Neural progenitor cell (in vitro differentiated cells): Measurements from ENCODE around the gene LIPM. TPM values are rescaled to one million over a fixed set of nuclear protein-coding genes. Genes with fewer than 3 reads are reported as not detected.

Experiments
- DNase-seq: peaks from one replicate; pipeline ENCODE4 v3.0.0-alpha.2; 2016; ENCODE audit warnings: low spot score
- H2AFZ ChIP-seq: fragments of 200-600 bp; sonication (generic); replicated peaks from 2 replicates; pipeline ENCODE4 v1.6.1; 2016; ENCODE audit warnings: antibody characterized with exemption
- H3F3A ChIP-seq: fragments of 200-600 bp; sonication (generic); 2 replicates; pipeline ENCODE4 v1.6.1; 2016; ENCODE audit warnings: antibody characterized with exemption, low read depth
- H3K27ac ChIP-seq: fragments of 200-600 bp; sonication (generic); 2 replicates; pipeline ENCODE4 v1.5.1; 2016; ENCODE audit warnings: mild to moderate bottlenecking
- H3K27me3 ChIP-seq: fragments of 200-600 bp; sonication (generic); 2 replicates; pipeline ENCODE4 v1.6.1; 2016; ENCODE audit warnings: mild to moderate bottlenecking, moderate library complexity
- H3K36me3 ChIP-seq: fragments of 200-600 bp; sonication (generic); 2 replicates; pipeline ENCODE4 v1.5.1; 2016
- H3K4me1 ChIP-seq: fragments of 200-600 bp; sonication (generic); 2 replicates; pipeline ENCODE4 v1.6.1; 2016; ENCODE audit warnings: mixed run types
- H3K4me2 ChIP-seq: fragments of 200-600 bp; sonication (generic); 2 replicates; pipeline ENCODE4 v1.6.1; 2016
- H3K4me3 ChIP-seq: fragments of 200-600 bp; sonication (generic); 2 replicates; pipeline ENCODE4 v1.5.1; 2016
- H3K79me2 ChIP-seq: fragments of 200-600 bp; sonication (generic); 2 replicates; pipeline ENCODE4 v1.6.1; 2016; ENCODE audit warnings: low read depth
- H3K9ac ChIP-seq: fragments of 200-600 bp; sonication (generic); 2 replicates; pipeline ENCODE4 v1.6.1; 2016
- H3K9me3 ChIP-seq: fragments of 200-600 bp; sonication (generic); 2 replicates; pipeline ENCODE4 v1.5.1; 2016; ENCODE audit warnings: low read depth
- H4K20me1 ChIP-seq: fragments of 200-600 bp; sonication (generic); 2 replicates; pipeline ENCODE4 v1.6.1; 2016; ENCODE audit warnings: low read depth
- H3K27ac Mint-ChIP-seq: 3 replicates; pipeline ENCODE4 v1.8.0; 2021; ENCODE audit warnings: mixed read lengths
- H3K27me3 Mint-ChIP-seq: 2 replicates; pipeline ENCODE4 v1.8.0; 2022; ENCODE audit warnings: low read depth, mild to moderate bottlenecking, inconsistent platforms, moderate library complexity, mixed read lengths; ENCODE audit not compliant: insufficient read depth
- H3K36me3 Mint-ChIP-seq: 3 replicates; pipeline ENCODE4 v1.8.0; 2021; ENCODE audit warnings: mixed read lengths
- H3K4me1 Mint-ChIP-seq: 3 replicates; pipeline ENCODE4 v1.8.0; 2021; ENCODE audit warnings: mixed read lengths
- H3K4me3 Mint-ChIP-seq: 3 replicates; pipeline ENCODE4 v1.8.0; 2021; ENCODE audit warnings: mild to moderate bottlenecking, moderate library complexity, mixed read lengths
- H3K9me3 Mint-ChIP-seq: 3 replicates; pipeline ENCODE4 v1.8.0; 2020; ENCODE audit warnings: mixed read lengths
- CTCF ChIP-seq: fragments of 200-600 bp; sonication (generic); IDR thresholded peaks from 2 replicates; pipeline ENCODE4 v1.5.1; 2017; ENCODE audit warnings: antibody characterized with exemption, mild to moderate bottlenecking
- EZH2 ChIP-seq: fragments of 200-600 bp; sonication (generic); IDR thresholded peaks from 2 replicates; pipeline ENCODE4 v1.6.1; 2017; ENCODE audit warnings: antibody characterized with exemption, mild to moderate bottlenecking, moderate library complexity
- EZH2phosphoT487 ChIP-seq: fragments of 200-600 bp; sonication (generic); IDR thresholded peaks from 2 replicates; pipeline ENCODE4 v1.6.1; 2017; ENCODE audit warnings: antibody characterized with exemption
- total RNA-seq: library from RNA; depleted of rRNA; stranded (reverse); fragments of >200 nt; gene quantifications from 2 replicates; pipeline ENCODE4 v1.2.3, GENCODE V29; 2015; ENCODE audit warnings: low replicate concordance

The LIPM gene
- not detected in 2 replicates for total RNA-seq

GRCh38 chr10:88802523-88803285 lies at the start of gene LIPM:
Gene LIPM, plus strand, starts transcription at chr10:88802730. Its CDS starts 167 bp downstream, at chr10:88802897.
- Histone ChIP-seq H2AFZ (no peak within 1 kb of the TSS), H3K4me3 (no peak within 1 kb of the TSS), H3K36me3 (no peaks in the 10 kb centered on the region), H3K4me2 (no peak within 1 kb of the TSS), H3K9me3 (no peaks in the 10 kb centered on the region), H3K9ac (no peak within 1 kb of the TSS), H3K79me2 (no peaks in the 10 kb centered on the region), H3K4me1 (no peaks in the 10 kb centered on the region), H3F3A (no peaks in the 10 kb centered on the region), H3K27ac (no peak within 1 kb of the TSS), H3K27me3 (no peaks in the 10 kb centered on the region), H4K20me1 (no peaks in the 10 kb centered on the region)
- Mint-ChIP-seq H3K9me3 (no peaks in the 10 kb centered on the region), H3K36me3 (no peaks in the 10 kb centered on the region), H3K27ac (no peak within 1 kb of the TSS), H3K27me3 (peaks cover 5% of the 10 kb centered on the region), H3K4me3 (no peak within 1 kb of the TSS), H3K4me1 (peaks cover 4% of the 10 kb centered on the region)
- TF ChIP-seq EZH2 (no peak), CTCF (no peak)
- no peak for DNase-seq

- Mint-ChIP-seq H3K36me3 (no peaks in the 10 kb centered on the region), H3K4me1 (no peaks in the 10 kb centered on the region), H3K9me3 (no peaks in the 10 kb centered on the region), H3K4me3 (no peak overlapping the region), H3K27me3 (no peaks in the 10 kb centered on the region), H3K27ac (no peak overlapping the region)
- Histone ChIP-seq H3F3A (no peaks in the 10 kb centered on the region), H3K4me3 (no peak overlapping the region), H3K4me1 (no peaks in the 10 kb centered on the region), H3K79me2 (no peaks in the 10 kb centered on the region), H3K9me3 (peaks cover 3% of the 10 kb centered on the region), H2AFZ (no peak overlapping the region), H3K36me3 (no peaks in the 10 kb centered on the region), H3K27ac (no peak overlapping the region), H3K4me2 (no peak overlapping the region), H4K20me1 (no peaks in the 10 kb centered on the region), H3K9ac (no peak overlapping the region), H3K27me3 (no peaks in the 10 kb centered on the region)
- DNase-seq: no peak
- no peak for TF ChIP-seq CTCF
- TF ChIP-seq EZH2: no peak
- no peak for TF ChIP-seq EZH2phosphoT487
Observed at GRCh38 chr10:88754287-88754686, 48.2 kb upstream of the LIPM start.

GRCh38 chr10:88755753-88756152 lies 46.8 kb upstream of the LIPM start:
- Histone ChIP-seq H3K36me3 (no peaks in the 10 kb centered on the region), H3F3A (no peaks in the 10 kb centered on the region), H3K27me3 (no peaks in the 10 kb centered on the region), H3K9me3 (no peaks in the 10 kb centered on the region), H3K27ac (no peak overlapping the region), H3K4me3 (no peak overlapping the region), H4K20me1 (no peaks in the 10 kb centered on the region), H3K4me2 (no peak overlapping the region), H3K9ac (no peak overlapping the region), H2AFZ (no peak overlapping the region), H3K79me2 (no peaks in the 10 kb centered on the region), H3K4me1 (no peaks in the 10 kb centered on the region)
- Mint-ChIP-seq H3K9me3 (no peaks in the 10 kb centered on the region), H3K36me3 (no peaks in the 10 kb centered on the region), H3K27ac (no peak overlapping the region), H3K4me1 (no peaks in the 10 kb centered on the region), H3K27me3 (no peaks in the 10 kb centered on the region), H3K4me3 (no peak overlapping the region)
- DNase-seq: no peak
- TF ChIP-seq EZH2 (no peak), EZH2phosphoT487 (no peak), CTCF (no peak)
